Stimulated activated CD4-positive, alpha-beta T cell treated with anti-CD3 and anti-CD28 coated beads, Interleukin-1b, Interleukin-23, amount 100 ng/mL, for 4 hours (primary cell): ENCODE measurements around the gene KRTAP20-3.

ENCODE experiments used
- DNase-seq, 2 donors: peaks; one replicate each; pipeline ENCODE4 v3.0.0-alpha.2; 2020; ENCODE audit warnings: low read depth in 2 of 2

Gene KRTAP20-3

GRCh38 chr21:30680586-30680985 lies 37.9 kb downstream of the KRTAP20-3 start:
- DNase-seq, result no peak

GRCh38 chr21:30684506-30684905 lies 41.8 kb downstream of the KRTAP20-3 start:
- no peak for DNase-seq

GRCh38 chr21:30689822-30690221 lies 47.2 kb downstream of the KRTAP20-3 start:
- DNase-seq, result no peak
